Sigmoid colon (tissue), 7 donors: Measurements from ENCODE around the gene SNRPF. TPM values are rescaled to one million over a fixed set of nuclear protein-coding genes. Genes with fewer than 3 reads are reported as not detected.
A peak's percentile ranks its signal among the peaks of the same experiment; 100 is the strongest.

Experiments used
- DNase-seq: peaks from one replicate; pipeline ENCODE4 v3.0.0-alpha.2; 2019
- H3K27ac ChIP-seq, 4 donors: fragments of 200-600 bp; sonication (generic); one replicate each; pipeline ENCODE4 v1.5.1; 2016 to 2019; ENCODE audit warnings: mild to moderate bottlenecking in 1 of 4
- H3K27me3 ChIP-seq, 3 donors: fragments of 200-600 bp; sonication (generic); one replicate each; pipeline ENCODE4 v1.5.1; 2019; ENCODE audit warnings: mild to moderate bottlenecking in 1 of 3
- H3K36me3 ChIP-seq, 4 donors: fragments of 200-600 bp; sonication (generic); one replicate each; pipeline ENCODE4 v1.5.1; 2016 to 2019
- H3K4me1 ChIP-seq, 4 donors: fragments of 200-600 bp; sonication (generic); one replicate each; pipeline ENCODE4 v1.5.1; 2017 to 2019
- H3K4me3 ChIP-seq, 4 donors: fragments of 200-600 bp; sonication (generic); one replicate each; pipeline ENCODE4 v1.5.1; 2017 to 2019; ENCODE audit warnings: mild to moderate bottlenecking in 2 of 4, moderate library complexity in 1 of 4
- H3K9me3 ChIP-seq, 4 donors: fragments of 200-600 bp in 3 of 4; sonication (generic) in 3 of 4; one replicate each; pipeline versions ENCODE4 v1.5.1 to v1.6.1; 2013 to 2019
- EP300 ChIP-seq, 4 donors: sonication (generic); formaldehyde crosslinking; IDR thresholded peaks; one replicate each; pipeline ENCODE4 v1.6.1; 2017; ENCODE audit warnings: antibody characterized with exemption in 4 of 4
- POLR2A ChIP-seq, 2 donors: fragments of 450-650 bp; IDR thresholded peaks; one replicate each; pipeline ENCODE4 v1.6.1; 2016; ENCODE audit warnings: antibody characterized with exemption in 2 of 2, mild to moderate bottlenecking in 2 of 2, moderate library complexity in 2 of 2
- POLR2AphosphoS5 ChIP-seq, 4 donors: sonication (generic); formaldehyde crosslinking; IDR thresholded peaks; one replicate each; pipeline ENCODE4 v1.6.1; 2017; ENCODE audit warnings: antibody characterized with exemption in 4 of 4
- WGBS, 2 donors: extraction: QIAGEN DNeasy Blood & Tissue Kit; methylation state at CpG; one replicate each; pipeline ENCODE4 v1.1.7; 2013; 5-methylcytosine and 5-hydroxymethylcytosine counted together
- intact Hi-C: fragments of 100-400 bp; cut with DNase I; formaldehyde crosslinking; loops from one replicate; pipeline ENCODE4 v1.15.1; 2023
- polyA plus RNA-seq, 3 donors: library from polyadenylated mRNA; stranded (reverse); fragments of 200-250 nt; gene quantifications; one replicate each; pipeline ENCODE4 v1.2.3, GENCODE V29; 2013
- total RNA-seq, 4 donors: library from RNA; depleted of rRNA; stranded (reverse); fragments of >200 nt; gene quantifications; one replicate each; pipeline ENCODE4 v1.1.0, GENCODE V29; 2016
- TF ChIP-seq, protein P1 (sequence below), 4 experiments: fragments of 450-650 bp in 3 of 4; fragments of 200-600 bp in 1 of 4; IDR thresholded peaks; one replicate each; pipeline ENCODE4 v1.5.1; 2016 to 2019; ENCODE audit warnings: antibody characterized with exemption in 4 of 4, mild to moderate bottlenecking in 3 of 4, moderate library complexity in 2 of 4
- donor health status: healthy with polysubstance abuse.
- donor health status: Bipolar disorder and iron deficiency.
- donor health status: healthy.

Gene SNRPF
- total and polyA plus RNA-seq, 7 donors = 3.0 to 52.3 (median 9.0) TPM

DNA sequence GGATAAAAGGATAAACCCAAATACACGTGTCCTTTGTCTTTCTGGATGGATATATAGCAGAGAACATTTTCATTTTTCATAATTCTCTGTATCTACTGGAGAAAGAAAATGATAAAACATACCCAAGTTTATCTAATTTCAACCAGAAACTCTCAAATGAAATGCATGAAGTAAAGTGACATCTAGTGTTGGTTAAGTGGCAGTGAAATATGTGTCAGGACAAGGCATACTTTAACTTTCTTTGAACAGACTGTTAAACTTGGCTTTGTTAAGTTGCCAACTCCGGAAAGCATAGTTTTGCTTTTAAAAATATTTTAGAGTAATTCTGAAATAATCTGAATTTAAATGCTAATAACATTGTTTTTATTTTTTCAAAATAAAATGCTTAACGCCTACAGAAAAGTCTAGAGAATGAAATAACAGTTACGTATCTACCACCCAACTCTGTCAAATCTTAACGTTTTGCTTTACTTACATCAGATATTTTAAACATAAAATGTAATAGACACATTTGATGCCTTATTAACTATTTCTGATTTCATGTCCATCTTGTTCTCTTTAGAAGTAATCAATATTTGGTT is 43.0 kb upstream of the SNRPF start:
- H3K36me3 ChIP-seq = no peaks in the 10 kb centered on the region
- no peak overlapping the region for H3K27ac ChIP-seq
- intact Hi-C loops = loop anchor here (1.0 to 10.0 kb wide), 2 partner anchors 191 to 233 kb away; no protein-coding TSS in a partner anchor
- TF ChIP-seq POLR2A (IDR thresholded peaks at IDR 0.05) = no peak
- TF ChIP-seq, protein P1, sequence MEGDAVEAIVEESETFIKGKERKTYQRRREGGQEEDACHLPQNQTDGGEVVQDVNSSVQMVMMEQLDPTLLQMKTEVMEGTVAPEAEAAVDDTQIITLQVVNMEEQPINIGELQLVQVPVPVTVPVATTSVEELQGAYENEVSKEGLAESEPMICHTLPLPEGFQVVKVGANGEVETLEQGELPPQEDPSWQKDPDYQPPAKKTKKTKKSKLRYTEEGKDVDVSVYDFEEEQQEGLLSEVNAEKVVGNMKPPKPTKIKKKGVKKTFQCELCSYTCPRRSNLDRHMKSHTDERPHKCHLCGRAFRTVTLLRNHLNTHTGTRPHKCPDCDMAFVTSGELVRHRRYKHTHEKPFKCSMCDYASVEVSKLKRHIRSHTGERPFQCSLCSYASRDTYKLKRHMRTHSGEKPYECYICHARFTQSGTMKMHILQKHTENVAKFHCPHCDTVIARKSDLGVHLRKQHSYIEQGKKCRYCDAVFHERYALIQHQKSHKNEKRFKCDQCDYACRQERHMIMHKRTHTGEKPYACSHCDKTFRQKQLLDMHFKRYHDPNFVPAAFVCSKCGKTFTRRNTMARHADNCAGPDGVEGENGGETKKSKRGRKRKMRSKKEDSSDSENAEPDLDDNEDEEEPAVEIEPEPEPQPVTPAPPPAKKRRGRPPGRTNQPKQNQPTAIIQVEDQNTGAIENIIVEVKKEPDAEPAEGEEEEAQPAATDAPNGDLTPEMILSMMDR (IDR thresholded peaks at IDR 0.05) = peak; percentile 29 to 72 (median 52)
- no peak overlapping the region for H3K4me3 ChIP-seq
- no peak for DNase-seq
- WGBS, 2 donors = 46 to 62% methylated on average over 5 of the region's 5 CpGs
- H3K9me3 ChIP-seq = no peaks in the 10 kb centered on the region
- H3K27me3 ChIP-seq = no peaks in the 10 kb centered on the region
- peaks cover 0 to 4% (median 0%) of the 10 kb centered on the region in 4 donors for H3K4me1 ChIP-seq

GRCh38 chr12:95820096-95820703 is 38.6 kb upstream of the SNRPF start:
- WGBS, 2 donors = 0 to 3% methylated on average over 1 of the region's 1 CpG
- Histone ChIP-seq H3K36me3 (no peaks in the 10 kb centered on the region), H3K4me1 (peaks cover 0 to 3% (median 0%) of the 10 kb centered on the region in 4 donors), H3K27ac (no peak overlapping the region), H3K9me3 (no peaks in the 10 kb centered on the region), H3K4me3 (no peak overlapping the region), H3K27me3 (no peaks in the 10 kb centered on the region)
- intact Hi-C loops = no loop called here
- no peak for DNase-seq
- TF ChIP-seq EP300 (IDR thresholded peaks at IDR 0.05) (no peak), POLR2AphosphoS5 (IDR thresholded peaks at IDR 0.05) (peak in 2 of 4 donors; percentile 64 to 68), POLR2A (IDR thresholded peaks at IDR 0.05) (no peak)
- TF ChIP-seq, protein P1 (IDR thresholded peaks at IDR 0.05) = peak in 3 of 4 experiments; percentile 28 to 33 (median 29)

GRCh38 chr12:95829395-95829794 is 29.4 kb upstream of the SNRPF start:
- TF ChIP-seq, protein P1 (IDR thresholded peaks at IDR 0.05) = no peak
- no peak for TF ChIP-seq EP300 (IDR thresholded peaks at IDR 0.05)
- intact Hi-C loops = no loop called here
- Histone ChIP-seq H3K9me3 (no peaks in the 10 kb centered on the region), H3K36me3 (no peaks in the 10 kb centered on the region), H3K27me3 (no peaks in the 10 kb centered on the region), H3K27ac (no peak overlapping the region), H3K4me3 (no peak overlapping the region), H3K4me1 (no peaks in the 10 kb centered on the region)
- no peak for DNase-seq

DNA sequence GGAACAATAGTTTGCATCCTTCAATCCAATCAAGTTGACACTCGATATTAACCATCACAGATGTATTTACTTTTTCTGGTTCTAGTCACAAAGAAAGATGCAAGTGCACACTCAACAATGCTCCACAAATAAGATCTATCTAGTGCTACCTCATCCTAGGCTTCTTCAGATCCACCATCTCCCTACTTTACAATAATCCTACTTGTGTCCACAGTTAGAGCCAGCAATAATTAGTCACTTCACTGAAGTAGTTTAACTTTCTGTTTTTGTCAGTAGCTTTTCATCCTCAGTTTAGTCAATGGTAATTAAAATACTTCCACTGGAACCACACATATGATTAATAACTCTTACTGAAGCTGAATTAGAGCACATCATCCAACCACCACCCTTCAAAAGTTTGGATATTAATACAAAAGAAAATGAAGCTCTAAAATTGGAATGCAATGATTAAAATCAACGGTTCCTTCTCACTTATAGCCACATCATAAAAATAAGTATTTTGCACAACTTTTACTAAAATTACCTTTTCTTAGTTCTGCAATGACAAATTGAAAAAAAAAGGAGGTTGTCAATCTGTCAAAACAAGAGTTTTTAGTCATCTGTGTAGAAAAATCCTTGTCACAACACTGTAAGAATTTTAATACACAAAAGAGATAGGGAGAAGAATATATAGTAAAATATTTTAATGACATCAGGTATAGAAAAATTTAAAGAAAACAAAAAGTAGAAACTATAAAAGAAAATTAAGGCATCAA is 28.2 kb upstream of the SNRPF start:
- Histone ChIP-seq H3K36me3 (no peaks in the 10 kb centered on the region), H3K27me3 (no peaks in the 10 kb centered on the region), H3K27ac (no peak overlapping the region), H3K4me3 (no peak overlapping the region), H3K4me1 (no peaks in the 10 kb centered on the region), H3K9me3 (no peaks in the 10 kb centered on the region)
- intact Hi-C loops = no loop called here
- TF ChIP-seq, protein P1 (IDR thresholded peaks at IDR 0.05) = no peak
- TF ChIP-seq POLR2AphosphoS5 (IDR thresholded peaks at IDR 0.05) = no peak
- no peak for TF ChIP-seq EP300 (IDR thresholded peaks at IDR 0.05)
- no peak for TF ChIP-seq POLR2A (IDR thresholded peaks at IDR 0.05)
- WGBS, 2 donors = 46 to 69% methylated on average over 2 of the region's 2 CpGs
- no peak for DNase-seq
